Erythroblast (primary cell): ENCODE data around the gene CTNNA1.

Source experiments
- GATA1 ChIP-seq: IDR thresholded peaks from 2 replicates; pipeline ENCODE4 v1.6.1; 2011; ENCODE audit warnings: low read depth, mild to moderate bottlenecking, control low read depth, low read length, moderate library complexity
- POLR2A ChIP-seq: IDR thresholded peaks from 2 replicates; pipeline ENCODE4 v1.6.1; 2011; ENCODE audit warnings: mild to moderate bottlenecking, low read length

DNA sequence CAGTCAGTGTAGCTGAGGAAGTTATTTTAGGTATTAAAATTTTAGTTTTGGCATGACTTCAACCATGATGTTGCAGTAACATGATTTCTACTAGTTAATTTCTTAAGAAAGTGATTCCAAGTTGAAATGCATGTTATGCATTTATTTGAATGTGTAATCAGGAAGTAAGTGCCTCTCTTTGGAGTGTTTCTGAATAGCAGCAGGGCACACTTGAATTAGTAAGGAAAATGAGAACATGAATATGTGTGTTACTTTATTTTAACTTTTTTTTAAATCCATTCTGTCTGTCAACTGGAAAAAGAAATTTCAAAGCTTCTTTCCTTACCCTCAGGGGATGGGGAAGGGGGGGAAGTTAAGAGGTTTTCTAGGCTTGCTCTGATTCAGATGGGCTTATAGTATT lies 40.4 kb downstream of the CTNNA1 start:
- no peak for TF ChIP-seq POLR2A
- TF ChIP-seq GATA1 = no peak
